HG03565 (cell line): ENCODE data around the gene DOLPP1.

ENCODE experiments used
- ATAC-seq: cut with Tn5 transposase; IDR thresholded peaks from one replicate; pipeline ENCODE4 v1.9.1; 2021; ENCODE audit warnings: mild to moderate bottlenecking, moderate library complexity; ENCODE audit not compliant: unreplicated experiment

Gene DOLPP1

GRCh38 chr9:129063061-129063460, 17.9 kb upstream of the DOLPP1 start:
- no peak for ATAC-seq

- ATAC-seq: no peak
These were observed 16.4 kb upstream of the DOLPP1 start for GRCh38 chr9:129064499-129064908.

- ATAC-seq: no peak
These were observed 12.8 kb upstream of the DOLPP1 start for GRCh38 chr9:129068110-129068509.

- ATAC-seq: no peak
These were observed 11.7 kb upstream of the DOLPP1 start for GRCh38 chr9:129068990-129069861.

- no peak for ATAC-seq
These were observed 10.9 kb upstream of the DOLPP1 start for GRCh38 chr9:129069862-129070641.

- ATAC-seq: no peak
These were observed 10.0 kb upstream of the DOLPP1 start for GRCh38 chr9:129070696-129071525.

GRCh38 chr9:129071526-129072126, 9.3 kb upstream of the DOLPP1 start:
- ATAC-seq: no peak

GRCh38 chr9:129072171-129072570, 8.7 kb upstream of the DOLPP1 start:
- no peak for ATAC-seq

- no peak for ATAC-seq
These were observed 7.5 kb upstream of the DOLPP1 start for GRCh38 chr9:129073404-129073803.

GRCh38 chr9:129074106-129074505, 6.8 kb upstream of the DOLPP1 start:
- no peak for ATAC-seq

- no peak for ATAC-seq
These were observed 4.8 kb upstream of the DOLPP1 start for GRCh38 chr9:129075996-129076639.

- no peak for ATAC-seq
These were observed 4.3 kb upstream of the DOLPP1 start for GRCh38 chr9:129076640-129077037.

- no peak for ATAC-seq
These were observed 3.7 kb upstream of the DOLPP1 start for GRCh38 chr9:129077236-129077635.

- no peak for ATAC-seq
These were observed 2.0 kb upstream of the DOLPP1 start for GRCh38 chr9:129078691-129079503.

- ATAC-seq: no peak
These were observed 1.1 kb upstream of the DOLPP1 start for GRCh38 chr9:129079829-129080228.

- ATAC-seq: no peak
These were observed 662 bp upstream of the DOLPP1 start for GRCh38 chr9:129080298-129080600.

GRCh38 chr9:129081388-129081904, 535 bp downstream of the DOLPP1 start:
- no peak for ATAC-seq

GRCh38 chr9:129084087-129084486, 3.2 kb downstream of the DOLPP1 start:
- no peak for ATAC-seq

- ATAC-seq: no peak
These were observed 8.3 kb downstream of the DOLPP1 start for GRCh38 chr9:129089246-129089645.
